NCI-H1105 treated with DMSO at 0.1 percent for 48 hours (cell line): ENCODE data around the gene TNFSF11.
"Not testable (repeated sequence)": the region's sequence is repeated elsewhere in the genome, so short reads cannot be mapped to it uniquely, and the experiment has no call there.

ENCODE experiments used
- DNase-seq: peaks from one replicate; lab custom pipeline; 2025; lab: John Stamatoyannopoulos, UW

TNFSF11 gene

GRCh38 chr13:42574011-42574410, at the start of gene TNFSF11:
Gene TNFSF11, plus strand, starts transcription at chr13:42574152. Its CDS starts 152 bp downstream, at chr13:42574304.
- DNase-seq: no peak

GRCh38 chr13:42524487-42525034, 49.4 kb upstream of the TNFSF11 start:
- no peak for DNase-seq

- no peak for DNase-seq
Observed at GRCh38 chr13:42525035-42525504, 48.9 kb upstream of the TNFSF11 start.

- no peak for DNase-seq
Observed at GRCh38 chr13:42526276-42526675, 47.7 kb upstream of the TNFSF11 start.

GRCh38 chr13:42526804-42527203, 47.1 kb upstream of the TNFSF11 start:
- no peak for DNase-seq

- no peak for DNase-seq
Observed at GRCh38 chr13:42532561-42533335, 41.2 kb upstream of the TNFSF11 start.

GRCh38 chr13:42533336-42533591, 40.7 kb upstream of the TNFSF11 start:
- DNase-seq: no peak

GRCh38 chr13:42534785-42535184, 39.2 kb upstream of the TNFSF11 start:
- DNase-seq: no peak

GRCh38 chr13:42538996-42539395, 35.0 kb upstream of the TNFSF11 start:
- no peak for DNase-seq

GRCh38 chr13:42539670-42540069, 34.3 kb upstream of the TNFSF11 start:
- no peak for DNase-seq

GRCh38 chr13:42543215-42543797, 30.6 kb upstream of the TNFSF11 start:
- DNase-seq: no peak

- no peak for DNase-seq
Observed at GRCh38 chr13:42544246-42544926, 29.6 kb upstream of the TNFSF11 start.

- no peak for DNase-seq
Observed at GRCh38 chr13:42545842-42546241, 28.1 kb upstream of the TNFSF11 start.

- no peak for DNase-seq
Observed at GRCh38 chr13:42547612-42548011, 26.3 kb upstream of the TNFSF11 start.

GRCh38 chr13:42548731-42549551, 25.0 kb upstream of the TNFSF11 start:
- no peak for DNase-seq

GRCh38 chr13:42549552-42549936, 24.4 kb upstream of the TNFSF11 start:
- DNase-seq: no peak

GRCh38 chr13:42551611-42552010, 22.3 kb upstream of the TNFSF11 start:
- no peak for DNase-seq

- DNase-seq: no peak
Observed at GRCh38 chr13:42553098-42554046, 20.6 kb upstream of the TNFSF11 start.

GRCh38 chr13:42559057-42559456, 14.9 kb upstream of the TNFSF11 start:
- no peak for DNase-seq

- DNase-seq: not testable (repeated sequence)
Observed at GRCh38 chr13:42559573-42560218, 14.3 kb upstream of the TNFSF11 start.
